Hematopoietic multipotent progenitor cell treated with erythropoietin and hydrocortisone succinate and interleukin-3 and kit ligand, for 17 days (in vitro differentiated cells): ENCODE data around the gene NPAS2.

ENCODE experiments used
- DNase-seq: peaks from one replicate; pipeline ENCODE4 v3.0.0-alpha.2; 2015; ENCODE audit warnings: low spot score

NPAS2 gene

DNA sequence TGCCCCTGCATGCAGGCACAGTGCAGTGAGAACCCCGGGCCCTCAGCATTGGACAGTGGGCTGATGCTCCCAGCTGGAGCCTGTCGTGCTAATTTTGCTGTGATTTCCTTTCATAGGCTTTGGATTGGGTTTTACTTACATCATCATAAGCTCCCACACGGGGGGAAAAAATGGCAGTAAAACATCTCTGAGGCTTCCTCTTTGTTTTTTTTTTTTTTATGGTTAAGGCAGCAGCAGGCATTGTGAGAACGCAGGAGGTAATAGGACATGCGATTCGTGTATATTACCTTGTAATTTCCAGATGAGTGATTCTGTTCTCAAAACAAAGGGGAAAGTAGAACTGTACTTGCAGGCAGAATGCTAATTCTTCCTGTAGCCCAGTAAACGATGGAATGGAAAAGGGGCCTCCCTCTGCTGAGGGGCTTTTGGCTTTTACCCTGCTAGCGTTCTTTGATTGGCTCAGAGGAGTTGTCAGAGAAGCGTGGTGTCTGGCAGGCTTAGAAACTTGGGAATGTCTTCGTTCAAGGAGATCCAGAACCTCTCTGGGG lies 89.7 kb downstream of the NPAS2 start:
- DNase-seq, result no peak

DNA sequence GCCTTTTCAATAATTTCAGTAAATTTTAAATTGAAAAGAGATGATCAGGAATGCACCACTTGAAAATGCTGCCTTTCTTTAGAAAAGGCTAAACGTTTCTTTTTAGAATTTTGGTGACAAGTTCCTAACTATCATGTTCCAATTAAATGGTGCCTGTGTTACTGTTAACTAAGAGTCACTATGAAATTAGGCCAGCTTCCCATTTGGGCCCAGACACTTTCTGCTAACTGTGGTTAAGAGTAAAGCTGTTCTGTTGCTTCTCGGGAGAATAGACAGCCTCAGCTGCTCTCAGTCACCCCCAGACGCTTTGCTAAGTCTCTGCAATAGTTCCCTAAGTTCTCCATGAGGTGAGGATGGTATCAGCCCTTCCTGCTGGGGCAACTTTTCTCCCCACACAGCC lies 90.2 kb downstream of the NPAS2 start:
- DNase-seq, result no peak

DNA sequence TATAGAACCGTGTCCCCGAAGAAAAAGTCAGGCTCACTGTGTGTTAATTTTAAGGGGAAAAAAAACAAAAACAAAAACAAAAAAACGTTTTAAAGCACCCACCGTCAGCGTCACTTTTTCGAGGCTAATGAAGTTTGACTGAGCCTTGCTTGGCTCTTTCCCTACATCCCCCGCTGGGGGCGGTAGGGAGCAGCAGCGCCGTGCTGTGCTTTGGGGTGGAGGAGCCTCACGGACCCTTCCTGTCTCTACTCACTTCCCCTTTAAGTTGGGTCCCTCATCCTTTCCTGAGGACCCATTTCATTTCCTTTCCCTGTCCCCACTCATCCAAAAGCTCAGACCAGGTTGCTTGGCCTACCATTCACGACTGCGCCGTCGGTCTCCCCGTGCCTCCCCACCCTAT lies 99.4 kb downstream of the NPAS2 start:
- DNase-seq, result no peak

DNA sequence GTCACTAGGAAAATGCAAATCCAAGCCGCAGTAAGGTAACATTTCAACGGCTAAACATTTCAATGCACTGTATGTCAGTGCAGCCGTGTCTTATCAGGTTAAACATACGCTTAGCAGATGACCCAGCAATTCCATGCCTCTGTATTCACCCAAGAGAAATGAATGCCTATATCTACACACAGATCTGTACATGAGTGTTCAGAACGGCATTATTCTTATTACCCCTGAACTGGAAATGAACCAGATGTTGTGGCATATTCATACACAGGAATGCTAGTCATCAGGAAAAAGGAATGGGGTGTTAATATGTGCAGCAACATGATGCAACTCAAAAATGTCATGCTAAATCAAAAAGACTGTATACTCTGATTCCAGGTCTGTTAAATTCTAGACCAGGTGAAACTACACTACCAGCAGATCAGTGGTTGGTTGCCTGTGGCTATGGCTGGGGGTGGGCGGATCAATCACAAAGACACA lies 101.8 kb downstream of the NPAS2 start:
- DNase-seq, result peak; percentile 5

DNA sequence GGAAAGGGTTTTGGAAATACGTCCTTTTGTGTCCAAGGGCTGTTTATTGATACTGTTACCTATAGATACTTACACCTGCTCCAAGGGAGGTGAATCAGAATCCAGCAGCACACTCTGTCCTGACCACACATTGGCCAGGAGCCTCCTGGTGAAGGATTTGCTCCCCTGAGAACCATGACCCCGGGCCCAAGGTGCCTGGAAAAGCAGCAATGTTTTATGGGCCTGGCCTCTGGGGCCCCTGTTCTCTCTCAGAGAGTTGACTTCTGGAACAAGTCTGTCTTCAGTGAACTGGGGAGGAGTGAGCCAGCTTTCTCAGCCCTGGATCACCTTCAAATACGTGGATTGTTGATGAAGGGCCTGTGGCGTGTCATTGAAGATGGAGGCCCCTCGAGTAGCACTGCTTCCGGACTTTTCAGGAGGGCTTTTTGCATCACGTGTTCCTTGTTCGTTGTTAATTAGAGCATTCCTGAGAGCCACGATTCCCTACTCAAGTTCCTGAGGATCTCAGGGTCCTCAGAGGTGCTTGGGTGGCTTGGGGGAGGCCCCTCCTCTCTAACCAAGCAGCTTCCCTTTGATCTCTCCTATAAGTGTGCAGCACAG lies 103.6 kb downstream of the NPAS2 start:
- DNase-seq, result no peak

DNA sequence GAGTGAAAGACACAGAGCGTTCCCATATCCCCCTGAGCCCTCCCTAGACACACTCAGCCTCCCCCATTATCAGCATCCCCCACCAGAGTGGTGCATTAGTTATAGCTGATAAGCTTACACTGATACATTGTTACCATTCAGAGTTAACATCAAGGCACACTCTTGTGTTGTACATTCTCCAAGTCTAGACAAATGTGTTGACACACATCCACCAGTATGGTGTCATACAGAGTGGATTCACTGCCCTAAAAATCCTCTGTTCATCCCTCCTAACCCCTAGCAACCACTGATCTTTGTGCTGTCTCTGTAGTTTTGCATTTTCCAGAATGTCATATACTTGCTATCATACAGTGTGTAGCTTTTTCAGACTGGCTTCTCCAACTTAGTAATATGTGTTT lies 104.2 kb downstream of the NPAS2 start:
- no peak for DNase-seq

DNA sequence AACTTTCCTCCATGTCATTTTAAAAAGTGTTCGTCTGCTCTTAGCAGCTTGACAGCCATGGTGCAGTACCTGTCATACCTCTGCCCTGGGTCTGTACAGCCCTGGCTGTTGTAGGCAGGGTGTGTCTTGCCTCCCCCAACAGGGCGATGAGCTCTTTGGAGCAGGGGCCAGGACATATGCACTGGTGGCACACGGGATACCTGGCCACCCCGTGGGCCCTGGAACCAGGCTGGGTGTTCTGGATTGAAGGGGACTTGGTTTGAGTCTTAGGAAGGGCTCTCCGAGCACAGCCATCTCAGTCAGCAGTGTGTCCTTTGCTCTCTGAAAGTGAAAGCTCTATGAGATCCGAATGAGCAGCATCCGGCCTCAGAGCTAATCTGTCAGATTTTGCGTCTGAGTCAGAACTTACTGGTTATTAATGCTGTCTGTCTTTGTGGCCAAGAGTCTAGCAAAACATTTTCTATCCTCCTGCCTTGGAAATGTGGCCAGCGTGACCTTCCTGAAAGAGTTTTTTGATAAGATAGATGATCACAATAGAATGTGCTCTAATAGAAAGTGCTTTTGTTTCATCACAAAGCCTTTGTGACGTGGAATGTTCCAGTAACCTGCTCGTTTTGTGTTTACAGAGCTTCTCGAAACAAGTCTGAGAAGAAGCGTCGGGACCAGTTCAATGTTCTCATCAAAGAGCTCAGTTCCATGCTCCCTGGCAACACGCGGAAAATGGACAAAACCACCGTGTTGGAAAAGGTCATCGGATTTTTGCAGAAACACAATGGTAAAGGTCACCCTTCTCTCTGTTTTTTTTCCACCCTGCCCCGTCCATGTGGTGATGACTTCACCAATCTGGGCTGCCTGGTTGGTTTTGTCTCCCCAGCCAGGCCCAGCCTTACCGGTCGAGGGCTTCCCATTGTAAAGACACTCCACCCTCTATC lies 104.8 kb downstream of the NPAS2 start:
- DNase-seq, result no peak

DNA sequence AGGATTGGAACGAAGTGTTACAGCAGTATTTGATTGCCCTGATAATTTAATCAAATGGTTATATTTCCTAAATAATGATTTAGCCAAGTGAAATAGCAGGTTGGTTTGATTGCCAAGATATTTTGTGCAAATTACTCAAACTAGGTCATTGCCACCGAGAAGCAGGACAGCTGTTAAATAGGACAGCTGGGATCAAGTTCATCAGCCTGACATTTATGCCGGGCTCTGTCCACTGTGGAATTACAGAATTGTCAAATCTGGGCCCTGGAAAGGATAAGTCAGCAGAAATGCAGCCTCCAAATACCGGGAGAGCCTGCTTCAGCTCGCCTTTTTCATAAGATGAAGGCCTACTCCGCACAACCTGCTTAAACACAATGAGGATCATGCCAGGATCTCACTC lies 108.3 kb downstream of the NPAS2 start:
- no peak for DNase-seq

DNA sequence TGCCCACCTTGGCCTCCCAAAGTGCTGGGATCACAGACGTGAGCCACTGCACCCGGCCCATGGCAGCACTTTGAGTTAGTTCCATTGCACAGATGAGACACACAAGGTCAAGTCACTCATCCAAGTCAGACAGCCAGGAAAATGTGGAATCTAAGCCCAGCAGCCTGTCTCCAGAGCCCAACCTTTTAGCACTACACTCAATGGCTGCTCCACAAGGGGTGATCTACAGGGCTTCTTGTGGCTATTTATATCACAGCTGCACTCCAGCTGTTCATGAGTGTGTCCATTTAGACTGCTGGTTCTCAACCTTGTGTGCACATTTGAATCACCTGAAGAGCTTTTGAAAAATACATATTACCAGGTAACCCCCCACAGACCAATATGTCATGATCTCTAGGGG lies 109.2 kb downstream of the NPAS2 start:
- DNase-seq, result no peak

DNA sequence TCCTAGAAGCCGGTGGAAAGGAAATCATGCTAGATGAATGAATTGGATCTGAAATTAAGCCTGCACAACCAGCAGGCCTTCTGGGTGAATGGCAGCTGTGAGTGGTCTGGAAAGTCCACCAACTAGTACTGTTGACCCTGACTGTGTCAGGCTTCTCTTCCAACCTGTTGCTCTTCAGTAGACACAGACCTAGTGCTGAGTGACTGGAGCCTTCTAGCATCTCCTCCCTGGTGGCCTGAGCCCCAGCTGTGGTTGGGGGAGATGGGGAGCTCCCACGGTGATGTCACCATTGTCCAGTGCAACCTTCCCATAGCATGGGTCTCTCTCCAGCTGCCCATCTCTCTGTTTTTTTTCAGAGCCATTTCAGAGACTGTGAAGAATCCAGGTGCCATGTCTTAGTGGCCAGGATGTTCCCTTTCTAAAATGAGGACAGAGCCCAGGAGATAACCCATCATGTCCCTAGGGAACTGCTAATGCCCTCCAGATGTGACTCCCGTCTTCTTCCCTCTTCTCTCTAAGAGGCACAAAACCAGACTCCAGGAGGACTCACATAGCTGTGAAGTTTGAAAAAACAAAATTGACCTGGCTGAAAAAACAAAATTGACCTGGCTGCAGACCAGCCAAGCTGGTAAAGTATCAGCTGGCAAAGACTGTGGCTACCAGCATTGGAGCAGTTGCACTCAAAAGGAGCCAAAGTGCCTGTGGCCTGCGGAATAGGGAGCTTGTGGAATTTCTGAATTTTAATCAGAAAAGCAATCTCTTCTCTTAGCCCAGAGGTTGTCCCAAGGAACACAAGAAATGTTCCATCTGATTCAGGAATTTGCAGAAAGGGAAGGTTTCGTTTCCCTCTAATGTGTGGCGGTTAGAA lies 114.8 kb downstream of the NPAS2 start:
- DNase-seq, result no peak

DNA sequence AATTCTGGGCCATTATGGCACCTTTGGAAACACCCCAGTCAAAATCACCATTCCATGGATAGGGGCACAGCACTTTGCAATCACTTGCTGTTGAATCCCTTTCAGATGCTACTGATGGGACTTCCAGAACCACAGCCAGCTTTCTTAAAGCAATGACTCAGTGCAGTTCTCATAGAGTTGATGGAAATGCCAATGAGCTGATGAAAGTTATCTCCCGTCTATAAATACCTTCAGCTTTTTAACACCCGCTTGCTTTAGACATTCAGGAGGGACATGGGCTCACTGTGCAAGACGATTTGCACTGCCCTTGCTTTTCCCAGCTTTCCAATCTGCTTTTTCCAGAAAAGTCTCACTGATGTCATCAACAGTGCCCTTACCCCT lies 115.4 kb downstream of the NPAS2 start:
- no peak for DNase-seq

DNA sequence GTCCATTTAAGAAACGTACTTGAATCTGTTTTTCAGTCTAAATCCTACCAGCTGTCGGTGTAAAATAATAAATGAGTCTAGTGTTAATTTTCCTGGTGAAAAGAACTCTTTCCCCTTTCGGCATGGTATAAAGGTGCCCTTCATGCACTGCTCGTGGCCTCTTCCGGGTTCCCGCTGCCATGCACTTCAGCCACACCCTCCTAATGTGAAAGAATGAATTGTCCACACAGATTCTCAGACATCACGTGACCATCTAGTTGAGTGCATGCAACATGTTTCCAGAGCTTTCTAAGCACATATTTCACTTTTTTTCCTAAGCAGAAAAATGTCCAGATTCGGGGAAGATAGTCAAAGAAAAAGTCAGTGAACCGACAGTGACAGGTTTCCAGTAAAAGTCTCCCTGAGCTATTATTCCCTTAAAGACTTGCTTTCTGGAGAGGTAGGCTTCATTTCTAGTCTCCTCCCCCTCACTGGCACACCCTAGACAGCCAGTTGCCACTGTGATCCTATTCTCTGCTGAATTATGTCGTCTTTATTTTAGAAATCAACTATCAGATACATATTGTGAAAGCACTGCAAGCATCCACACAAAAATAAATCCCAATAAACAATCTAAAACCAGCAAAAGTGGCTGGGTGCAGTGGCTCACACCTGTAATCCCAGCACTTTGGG lies 116.3 kb downstream of the NPAS2 start:
- no peak for DNase-seq

DNA sequence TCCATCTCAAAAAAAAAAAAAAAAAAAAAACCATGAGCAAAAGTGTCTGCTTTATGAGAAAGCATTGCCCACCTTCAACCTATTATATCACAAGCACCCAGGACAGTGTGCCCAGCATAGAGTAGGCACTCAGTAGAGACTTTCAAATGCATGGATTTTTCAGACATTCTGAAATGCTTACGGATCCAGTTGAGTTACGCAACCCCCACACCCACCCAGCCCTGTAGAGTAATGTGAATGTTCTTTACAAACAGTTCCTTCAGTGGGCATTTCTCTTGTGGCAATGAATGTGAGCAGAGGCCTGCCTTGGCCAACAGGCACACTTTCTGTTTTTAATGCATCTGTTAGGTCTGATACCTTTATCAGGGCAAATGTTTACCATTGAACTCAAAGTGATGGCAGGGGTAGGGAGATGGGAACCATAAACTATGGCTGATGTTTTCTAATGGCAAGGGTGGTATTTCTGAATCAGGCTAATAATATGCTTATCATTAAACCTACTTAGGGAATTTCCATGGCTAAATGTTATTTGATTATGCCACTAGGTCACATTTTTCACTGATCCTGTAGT lies 117.1 kb downstream of the NPAS2 start:
- no peak for DNase-seq

DNA sequence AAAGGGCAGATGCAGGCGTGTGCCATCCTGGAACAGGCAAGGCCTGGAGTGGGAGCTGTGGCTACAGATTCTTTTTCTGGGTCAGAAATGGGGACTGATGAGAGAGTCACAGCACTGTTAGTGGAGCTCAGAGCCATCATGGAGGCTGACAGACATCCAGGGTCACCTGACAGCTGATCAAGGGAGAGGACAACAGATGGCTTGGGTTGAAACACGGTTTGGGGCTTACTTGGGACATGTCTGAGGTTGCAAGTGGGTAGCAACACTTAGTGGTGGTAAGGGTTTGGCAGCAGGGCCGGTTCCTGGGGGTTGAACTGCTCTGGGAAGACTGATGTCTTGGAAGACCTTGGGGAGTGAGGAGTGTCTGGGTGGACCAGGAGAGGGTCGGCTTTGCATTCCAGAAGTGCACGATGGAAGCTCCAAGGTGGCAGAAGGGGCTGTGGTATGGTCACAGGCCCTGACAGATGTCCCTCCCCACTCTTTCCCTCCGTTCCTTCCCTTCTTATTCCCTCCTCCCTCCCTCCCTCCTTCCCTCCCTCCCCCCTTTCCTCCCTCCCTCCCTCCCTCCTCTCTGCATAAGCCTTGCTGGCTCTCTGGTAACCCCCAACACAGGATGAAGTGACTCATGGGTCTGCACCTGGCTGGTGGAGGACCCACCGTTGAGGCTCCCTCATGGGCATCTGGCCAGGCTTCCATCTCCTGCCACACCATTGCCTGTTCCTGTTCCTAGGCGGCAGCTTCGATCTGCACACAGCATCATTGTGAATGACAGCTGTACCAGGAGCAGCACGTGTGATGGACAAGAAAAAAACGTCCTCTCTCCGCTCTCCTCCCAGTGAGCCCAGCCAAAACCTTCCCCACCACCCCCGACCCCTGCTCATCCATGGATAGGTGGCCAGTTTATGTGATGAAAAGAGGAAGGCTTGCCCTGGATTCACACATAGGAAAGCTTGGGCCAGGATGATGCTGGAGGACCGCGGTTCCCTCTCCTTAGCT lies 118.4 kb downstream of the NPAS2 start:
- DNase-seq, result no peak

DNA sequence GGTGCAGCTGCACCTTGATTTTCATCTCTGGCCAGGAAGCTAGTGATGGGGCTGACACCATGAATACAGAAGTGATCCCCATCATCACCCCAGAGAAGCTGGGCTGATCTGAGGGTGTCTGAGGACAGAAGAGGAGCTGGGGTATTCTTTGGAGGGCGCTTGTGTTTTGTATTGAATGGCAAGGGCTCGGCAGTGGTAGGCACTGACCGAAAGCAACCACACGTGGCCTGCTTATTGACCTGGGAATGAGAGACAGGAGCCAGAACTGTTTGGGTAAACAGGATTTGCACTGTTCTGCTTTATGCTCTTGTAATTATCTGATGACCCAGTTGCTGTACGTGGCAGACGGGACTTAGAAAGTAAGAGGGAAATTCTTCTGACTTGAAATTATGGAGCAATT lies 119.5 kb downstream of the NPAS2 start:
- no peak for DNase-seq

DNA sequence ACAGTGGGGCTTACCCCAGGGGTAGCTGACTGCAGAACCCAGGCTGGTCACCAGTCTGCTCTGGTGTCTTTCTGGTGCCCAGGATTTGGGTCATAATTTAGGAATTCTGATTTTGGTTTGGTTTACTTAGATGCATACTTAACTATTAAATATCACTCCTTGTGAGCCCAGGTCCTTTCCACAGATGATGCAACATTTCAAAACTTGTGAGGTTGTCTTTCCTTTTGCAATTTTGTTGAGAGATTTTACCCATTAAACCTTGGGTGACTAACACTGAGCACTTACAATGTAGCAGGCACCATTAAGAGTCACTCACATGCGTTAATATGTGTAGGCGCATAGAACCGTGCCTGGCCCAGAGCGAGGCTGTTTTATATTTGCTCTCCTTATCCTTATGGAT lies 120.3 kb downstream of the NPAS2 start:
- DNase-seq, result no peak

DNA sequence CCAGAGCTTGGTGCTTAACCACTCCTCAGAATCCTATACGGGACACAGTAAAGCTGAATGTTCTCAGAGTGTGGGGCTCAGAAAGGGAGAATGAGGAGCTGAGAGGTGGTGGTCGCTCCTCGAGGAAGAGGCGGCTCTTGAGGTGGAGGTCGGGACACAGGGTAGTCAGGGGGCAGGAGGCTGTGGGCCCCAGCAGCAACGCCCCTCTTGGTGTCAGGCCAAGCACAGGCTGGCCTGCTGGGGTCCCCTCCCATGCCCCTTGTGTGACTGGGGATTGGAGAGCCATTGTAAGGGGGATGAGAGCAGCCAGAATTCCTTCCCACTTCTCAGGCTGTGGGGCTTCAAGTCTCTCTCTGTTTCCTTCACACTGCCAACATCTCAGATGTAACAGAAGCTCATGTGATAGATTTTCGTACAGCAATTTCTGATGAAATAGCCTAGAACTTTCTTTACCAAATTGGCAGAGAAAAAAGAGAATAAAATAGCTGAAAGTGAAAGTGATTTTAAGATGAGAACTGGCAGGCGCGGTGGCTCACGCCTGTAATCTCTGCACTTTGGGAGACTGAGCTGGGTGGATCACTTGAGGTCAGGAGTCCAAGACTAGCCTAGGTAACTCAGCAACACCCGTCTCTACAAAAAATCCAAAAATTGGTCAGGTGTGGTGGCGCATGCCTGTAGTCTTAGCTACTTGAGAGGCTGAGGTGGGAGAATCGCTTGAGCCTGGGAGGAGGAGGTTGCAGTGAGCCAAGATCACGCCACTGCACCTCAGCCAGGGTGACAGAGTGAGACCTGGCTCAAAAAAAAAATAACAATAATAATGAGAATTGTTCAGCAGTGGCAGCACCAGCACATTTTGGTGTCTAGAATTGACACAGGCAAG lies 121.1 kb downstream of the NPAS2 start:
- no peak for DNase-seq

DNA sequence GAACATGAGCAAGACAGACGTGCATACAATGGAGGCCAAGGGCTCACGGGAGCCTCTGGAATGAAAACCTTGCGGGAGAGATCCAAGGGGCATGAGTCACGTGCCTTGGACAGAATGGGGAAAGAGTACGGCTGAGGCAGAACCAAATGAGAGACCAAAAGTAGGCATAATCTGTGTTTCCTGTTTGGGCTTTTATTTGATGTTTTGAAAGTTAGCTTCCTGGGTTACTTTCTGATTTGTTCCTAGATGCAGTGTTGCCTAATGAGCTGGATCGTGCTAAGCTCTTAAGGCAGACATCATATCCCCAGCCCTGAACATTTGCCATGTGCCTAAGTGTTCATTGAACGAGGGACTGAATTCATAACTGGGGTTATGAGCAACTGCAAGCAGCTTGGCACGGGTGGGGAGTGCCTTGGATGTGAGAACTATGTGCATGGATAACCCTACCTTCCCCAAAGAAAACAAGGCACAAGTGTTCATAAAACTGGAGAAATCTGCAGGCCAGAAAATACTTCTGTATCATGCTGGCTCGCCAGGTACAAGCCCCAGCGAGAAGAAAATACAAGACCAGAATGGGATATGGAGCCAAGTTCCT lies 121.8 kb downstream of the NPAS2 start:
- no peak for DNase-seq
